ENCODE measurements around the gene SLC4A2. TPM values are rescaled to one million over a fixed set of nuclear protein-coding genes. Genes with fewer than 3 reads are reported as not detected.

The SLC4A2 gene
- total and polyA plus RNA-seq, 2 of the 8 experiments (the other 6 are each of a cell fraction or from before 2014, with no cell fraction given) = 72.6 to 147 TPM

GRCh38 chr7:151119055-151119415, 59.6 kb downstream of the SLC4A2 start (continued):
- TF ChIP-seq TCF12 (IDR thresholded peaks at IDR 0.05; ENCODE audit: low read depth, low read length) (no peak), KDM1A (IDR thresholded peaks at IDR 0.05; ENCODE audit: borderline replicate concordance, low read length) (no peak), RXRA (IDR thresholded peaks at IDR 0.05; ENCODE audit: insufficient read depth, low read depth, low read length) (no peak), JUND (IDR thresholded peaks at IDR 0.05; ENCODE audit: low read length) (no peak), SAP30 (IDR thresholded peaks at IDR 0.05; ENCODE audit: insufficient read depth, insufficient replicate concordance, low read length) (no peak)
- TF ChIP-seq, protein P1, sequence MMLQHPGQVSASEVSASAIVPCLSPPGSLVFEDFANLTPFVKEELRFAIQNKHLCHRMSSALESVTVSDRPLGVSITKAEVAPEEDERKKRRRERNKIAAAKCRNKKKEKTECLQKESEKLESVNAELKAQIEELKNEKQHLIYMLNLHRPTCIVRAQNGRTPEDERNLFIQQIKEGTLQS (IDR thresholded peaks at IDR 0.05; ENCODE audit: insufficient read depth, low read depth, low read length) = no peak

Measured in H1 (cell line).